H7 (cell line): Measurements from ENCODE around the gene HOXB2. TPM values are rescaled to one million over a fixed set of nuclear protein-coding genes. Genes with fewer than 3 reads are reported as not detected.

Experiments used
- DNase-seq: peaks from one replicate; pipeline ENCODE4 v3.0.0; 2012
- H3K27me3 ChIP-seq: 2 replicates; pipeline ENCODE4 v1.6.0; 2011; ENCODE audit warnings: mild to moderate bottlenecking, low read length; ENCODE audit not compliant: control insufficient read depth, insufficient read depth
- H3K36me3 ChIP-seq: replicated peaks from 2 replicates; pipeline ENCODE4 v1.5.1; 2011; ENCODE audit warnings: low read length; ENCODE audit not compliant: control insufficient read depth, insufficient read depth
- H3K4me3 ChIP-seq: 2 replicates; pipeline ENCODE4 v1.5.1; 2011; ENCODE audit warnings: low read depth, mild to moderate bottlenecking, control low read depth, low read length, moderate library complexity; ENCODE audit not compliant: insufficient read depth
- total RNA-seq: library from RNA; depleted of rRNA; stranded (reverse); fragments of >200 nt; shearing (Covaris generic); gene quantifications from 2 replicates; pipeline ENCODE4 v1.2.3, GENCODE V29; 2014

The HOXB2 gene
- total RNA-seq, 1 experiment from 2014 or later: 11.8 TPM

- peak overlapping the region; percentile 4; the same call in 1 of the 2 replicates for H3K4me3 ChIP-seq
- no peak for DNase-seq
- H3K27me3 ChIP-seq: peaks cover 84% of the 10 kb centered on the region
- no peaks in the 10 kb centered on the region for H3K36me3 ChIP-seq
These were observed 2.3 kb upstream of the HOXB2 start for GRCh38 chr17:48546924-48547807.

GRCh38 chr17:48546137-48546923 is 1.4 kb upstream of the HOXB2 start:
- DNase-seq: peak; percentile 76
- Histone ChIP-seq H3K4me3 (peak overlapping the region; percentile 4; the same call in 1 of the 2 replicates), H3K27me3 (peaks cover 84% of the 10 kb centered on the region), H3K36me3 (no peaks in the 10 kb centered on the region)

GRCh38 chr17:48545539-48545938 is 630 bp upstream of the HOXB2 start:
- no peak for DNase-seq
- Histone ChIP-seq H3K36me3 (no peaks in the 10 kb centered on the region), H3K4me3 (no peak overlapping the region), H3K27me3 (peaks cover 84% of the 10 kb centered on the region)

- DNase-seq: peak; percentile 86
- H3K27me3 ChIP-seq: peaks cover 85% of the 10 kb centered on the region
- no peaks in the 10 kb centered on the region for H3K36me3 ChIP-seq
- H3K4me3 ChIP-seq: peak overlapping the region; percentile 58; the same call in 1 of the 2 replicates
These were observed 424 bp downstream of the HOXB2 start for GRCh38 chr17:48544349-48545021.

GRCh38 chr17:48543854-48544348 is 1.0 kb downstream of the HOXB2 start:
- DNase-seq: no peak
- Histone ChIP-seq H3K36me3 (no peaks in the 10 kb centered on the region), H3K4me3 (peak overlapping the region; percentile 58; the same call in 1 of the 2 replicates), H3K27me3 (peaks cover 87% of the 10 kb centered on the region)

GRCh38 chr17:48543107-48543853 is 1.6 kb downstream of the HOXB2 start:
- Histone ChIP-seq H3K27me3 (peaks cover 87% of the 10 kb centered on the region), H3K36me3 (no peaks in the 10 kb centered on the region), H3K4me3 (peak overlapping the region; percentile 58)
- DNase-seq: peak; percentile 87

- Histone ChIP-seq H3K36me3 (no peaks in the 10 kb centered on the region), H3K27me3 (peaks cover 83% of the 10 kb centered on the region), H3K4me3 (peak overlapping the region; percentile 58)
- no peak for DNase-seq
These were observed 2.2 kb downstream of the HOXB2 start for GRCh38 chr17:48542698-48543106.

- DNase-seq: peak; percentile 58
- Histone ChIP-seq H3K36me3 (no peaks in the 10 kb centered on the region), H3K4me3 (peak overlapping the region; percentile 58), H3K27me3 (peaks cover 78% of the 10 kb centered on the region)
These were observed 2.7 kb downstream of the HOXB2 start for GRCh38 chr17:48542114-48542656.

GRCh38 chr17:48541577-48542113 is 3.3 kb downstream of the HOXB2 start:
- no peaks in the 10 kb centered on the region for H3K36me3 ChIP-seq
- peaks cover 72% of the 10 kb centered on the region for H3K27me3 ChIP-seq
- peak; percentile 82 for DNase-seq
- peak overlapping the region; percentile 58 for H3K4me3 ChIP-seq

- peak overlapping the region; percentile 58 for H3K4me3 ChIP-seq
- no peaks in the 10 kb centered on the region for H3K36me3 ChIP-seq
- H3K27me3 ChIP-seq: peaks cover 67% of the 10 kb centered on the region
- no peak for DNase-seq
These were observed 3.8 kb downstream of the HOXB2 start for GRCh38 chr17:48541036-48541576.

- H3K4me3 ChIP-seq: no peak overlapping the region
- H3K27me3 ChIP-seq: peaks cover 58% of the 10 kb centered on the region
- H3K36me3 ChIP-seq: no peaks in the 10 kb centered on the region
- DNase-seq: no peak
These were observed 4.7 kb downstream of the HOXB2 start for GRCh38 chr17:48540213-48540612.

GRCh38 chr17:48539177-48539576 is 5.7 kb downstream of the HOXB2 start:
- no peak for DNase-seq
- H3K4me3 ChIP-seq: no peak overlapping the region
- no peaks in the 10 kb centered on the region for H3K36me3 ChIP-seq
- H3K27me3 ChIP-seq: peaks cover 50% of the 10 kb centered on the region

- no peak for DNase-seq
- Histone ChIP-seq H3K4me3 (no peak overlapping the region), H3K27me3 (peaks cover 37% of the 10 kb centered on the region), H3K36me3 (no peaks in the 10 kb centered on the region)
These were observed 7.6 kb downstream of the HOXB2 start for GRCh38 chr17:48537316-48537715.
